ACC112 (cell line): ENCODE data around the gene MOK.
A peak's percentile ranks its signal among the peaks of the same experiment; 100 is the strongest.
"Not testable (repeated sequence)": the region's sequence is repeated elsewhere in the genome, so short reads cannot be mapped to it uniquely, and the experiment has no call there.

Source experiments
- H2AFZ ChIP-seq: fragments of 200-600 bp; sonication (generic); one replicate; pipeline ENCODE4 v1.6.0; 2017; ENCODE audit warnings: antibody characterized with exemption, low read length; ENCODE audit not compliant: unreplicated experiment
- H3K27ac ChIP-seq: fragments of 200-600 bp; sonication (generic); 2 replicates; pipeline ENCODE4 v1.5.1; 2014; ENCODE audit warnings: low read depth, mild to moderate bottlenecking, antibody characterized with exemption, low read length, moderate library complexity
- H3K27me3 ChIP-seq: fragments of 200-600 bp; sonication (generic); 2 replicates; pipeline ENCODE4 v1.6.1; 2014; ENCODE audit warnings: mild to moderate bottlenecking, antibody characterized with exemption, low read length, moderate library complexity, mixed read lengths; ENCODE audit not compliant: insufficient read depth
- H3K36me3 ChIP-seq: fragments of 200-600 bp; sonication (generic); 2 replicates; pipeline ENCODE4 v1.6.1; 2016; ENCODE audit warnings: mild to moderate bottlenecking, antibody characterized with exemption, low read length, moderate library complexity, mixed read lengths; ENCODE audit not compliant: insufficient read depth
- H3K4me1 ChIP-seq: fragments of 200-600 bp; sonication (generic); one replicate; pipeline ENCODE4 v1.6.1; 2016; ENCODE audit warnings: low read length, mixed read lengths; ENCODE audit not compliant: insufficient read depth, unreplicated experiment, control insufficient read depth
- H3K4me3 ChIP-seq: fragments of 200-600 bp; sonication (generic); 2 replicates; pipeline ENCODE4 v1.5.1; 2014; ENCODE audit warnings: mild to moderate bottlenecking, low read depth, low read length
- H3K79me2 ChIP-seq: fragments of 200-600 bp; sonication (generic); one replicate; pipeline ENCODE4 v1.6.0; 2016; ENCODE audit warnings: low read length; ENCODE audit not compliant: control insufficient read depth, unreplicated experiment, insufficient read depth

The MOK gene

GRCh38 chr14:102246071-102246470 is 58.9 kb downstream of the MOK start:
- H3K36me3 ChIP-seq, result peaks cover 30% of the 10 kb centered on the region; the same call in 1 of the 2 replicates
- H3K4me3 ChIP-seq, result no peak overlapping the region
- H3K79me2 ChIP-seq, result no peaks in the 10 kb centered on the region

GRCh38 chr14:102243795-102244194 is 61.2 kb downstream of the MOK start:
- not testable (repeated sequence) for H3K27me3 ChIP-seq, H2AFZ ChIP-seq, H3K27ac ChIP-seq, H3K4me1 ChIP-seq, H3K79me2 ChIP-seq, H3K4me3 ChIP-seq
- H3K36me3 ChIP-seq, result peaks cover 22% of the 10 kb centered on the region; the same call in 1 of the 2 replicates

More at GRCh38 chr14:102246071-102246470, 58.9 kb downstream of the MOK start:
- Histone ChIP-seq H2AFZ (no peak overlapping the region), H3K27ac (no peak overlapping the region), H3K27me3 (no peaks in the 10 kb centered on the region), H3K4me1 (no peaks in the 10 kb centered on the region)

GRCh38 chr14:102241147-102241546 is 63.8 kb downstream of the MOK start:
- H3K79me2 ChIP-seq, result peaks cover 11% of the 10 kb centered on the region
- peaks cover 7% of the 10 kb centered on the region for H3K4me1 ChIP-seq
- no peaks in the 10 kb centered on the region for H3K27me3 ChIP-seq
- H3K4me3 ChIP-seq, result no peak overlapping the region
- H3K36me3 ChIP-seq, result 0 out of 2 replicates have a peak, but pooled peaks cover 5% of the 10 kb centered on the region
- H3K27ac ChIP-seq, result peak overlapping the region; percentile 24; the same call in 1 of the 2 replicates
- H2AFZ ChIP-seq, result no peak overlapping the region

- H3K36me3 ChIP-seq, H2AFZ ChIP-seq, H3K4me3 ChIP-seq, H3K4me1 ChIP-seq, H3K27me3 ChIP-seq: not testable (repeated sequence)
- Histone ChIP-seq H3K79me2 (peaks cover 16% of the 10 kb centered on the region), H3K27ac (peak overlapping the region; percentile 24)
Observed at GRCh38 chr14:102240481-102240880, 64.5 kb downstream of the MOK start.

- Histone ChIP-seq H2AFZ (no peak overlapping the region), H3K4me1 (peaks cover 15% of the 10 kb centered on the region), H3K4me3 (no peak overlapping the region), H3K27ac (no peak overlapping the region), H3K36me3 (no peaks in the 10 kb centered on the region), H3K79me2 (peaks cover 26% of the 10 kb centered on the region), H3K27me3 (no peaks in the 10 kb centered on the region)
Observed at GRCh38 chr14:102239231-102239630, 65.7 kb downstream of the MOK start.

GRCh38 chr14:102238766-102239165 is 66.2 kb downstream of the MOK start:
- H3K4me1 ChIP-seq, result peaks cover 16% of the 10 kb centered on the region
- H2AFZ ChIP-seq, result no peak overlapping the region
- peaks cover 2% of the 10 kb centered on the region; the same call in 1 of the 2 replicates for H3K36me3 ChIP-seq
- H3K27ac ChIP-seq, result 0 out of 2 replicates have a peak overlapping the region, but pooled peaks have one; percentile 13
- no peaks in the 10 kb centered on the region for H3K27me3 ChIP-seq
- H3K79me2 ChIP-seq, result peaks cover 30% of the 10 kb centered on the region
- H3K4me3 ChIP-seq, result no peak overlapping the region

GRCh38 chr14:102238131-102238530 is 66.8 kb downstream of the MOK start:
- no peak overlapping the region for H3K4me3 ChIP-seq
- peaks cover 36% of the 10 kb centered on the region for H3K79me2 ChIP-seq
- H3K27me3 ChIP-seq, result no peaks in the 10 kb centered on the region
- H3K27ac ChIP-seq, result peak overlapping the region; percentile 1; the same call in 1 of the 2 replicates
- H3K36me3 ChIP-seq, result peaks cover 8% of the 10 kb centered on the region; the same call in 1 of the 2 replicates
- peaks cover 20% of the 10 kb centered on the region for H3K4me1 ChIP-seq
- no peak overlapping the region for H2AFZ ChIP-seq

- H3K27me3 ChIP-seq, result no peaks in the 10 kb centered on the region
- peaks cover 41% of the 10 kb centered on the region for H3K79me2 ChIP-seq
- H3K27ac ChIP-seq, result peak overlapping the region; percentile 81
- peaks cover 23% of the 10 kb centered on the region; the same call in 1 of the 2 replicates for H3K36me3 ChIP-seq
- no peak overlapping the region for H3K4me3 ChIP-seq
- H2AFZ ChIP-seq, result no peak overlapping the region
- peaks cover 20% of the 10 kb centered on the region for H3K4me1 ChIP-seq
Observed at GRCh38 chr14:102236026-102236425, 68.9 kb downstream of the MOK start.

GRCh38 chr14:102235275-102235897 is 69.6 kb downstream of the MOK start:
- Histone ChIP-seq H3K4me3 (peak overlapping the region; percentile 83), H3K4me1 (peaks cover 15% of the 10 kb centered on the region), H2AFZ (peak overlapping the region; percentile 75), H3K79me2 (peaks cover 42% of the 10 kb centered on the region), H3K27me3 (no peaks in the 10 kb centered on the region), H3K36me3 (peaks cover 29% of the 10 kb centered on the region; the same call in 1 of the 2 replicates), H3K27ac (peak overlapping the region; percentile 81)

- H2AFZ ChIP-seq, result peak overlapping the region; percentile 75
- H3K36me3 ChIP-seq, result peaks cover 35% of the 10 kb centered on the region; the same call in 1 of the 2 replicates
- H3K4me3 ChIP-seq, result peak overlapping the region; percentile 83
- H3K4me1 ChIP-seq, result peaks cover 13% of the 10 kb centered on the region
- peaks cover 42% of the 10 kb centered on the region for H3K79me2 ChIP-seq
- H3K27ac ChIP-seq, result peak overlapping the region; percentile 81
- H3K27me3 ChIP-seq, result no peaks in the 10 kb centered on the region
Observed at GRCh38 chr14:102234331-102235264, 70.4 kb downstream of the MOK start.
